MM.1S (cell line): ENCODE measurements around the gene SMC3.

ENCODE experiments used
- CTCF ChIP-seq: fragments of 300-600 bp; sonication (generic); IDR thresholded peaks from 2 replicates; pipeline ENCODE4 v1.5.1; 2016; ENCODE audit warnings: antibody characterized with exemption, low read length, mixed read lengths
- EZH2 ChIP-seq: fragments of 300-600 bp; sonication (generic); optimal IDR thresholded peaks from 2 replicates; pipeline ENCODE3; 2017; ENCODE audit warnings: low read depth, mild to moderate bottlenecking, antibody characterized with exemption, low read length, mixed read lengths
- EZH2phosphoT487 ChIP-seq: fragments of 300-600 bp; sonication (generic); IDR thresholded peaks from 2 replicates; pipeline ENCODE4 v1.6.1; 2018; ENCODE audit warnings: antibody characterized with exemption, low read length

GRCh38 chr10:110600487-110601101 lies 33.1 kb downstream of the SMC3 start:
- TF ChIP-seq CTCF (peak; percentile 62), EZH2phosphoT487 (no peak), EZH2 (no peak)
